Measurements from ENCODE around the gene CASD1.

The CASD1 gene

GRCh38 chr7:94590526-94591162, 81.0 kb downstream of the CASD1 start:
- no peak for DNase-seq

GRCh38 chr7:94591176-94591575, 81.6 kb downstream of the CASD1 start:
- no peak for DNase-seq

GRCh38 chr7:94594882-94595281, 85.3 kb downstream of the CASD1 start:
- no peak for DNase-seq

GRCh38 chr7:94595717-94596116, 86.1 kb downstream of the CASD1 start:
- DNase-seq = no peak

GRCh38 chr7:94600267-94600666, 90.7 kb downstream of the CASD1 start:
- no peak for DNase-seq

- DNase-seq = no peak
Observed at GRCh38 chr7:94602181-94602580, 92.6 kb downstream of the CASD1 start.

- no peak for DNase-seq
Observed at GRCh38 chr7:94605031-94605430, 95.4 kb downstream of the CASD1 start.

Measured in NK-92 treated with Interleukin-12 subunit alpha and Interleukin-12 subunit beta, amount 100 ng/mL, for 24 hours (cell line).